Measurements from ENCODE around the gene GZMA.

GZMA gene

GRCh38 chr5:55110217-55110616 lies 7.8 kb downstream of the GZMA start:
- 100% methylated on average over 1 to 2 of the region's 2 CpGs for WGBS, 2 experiments (ENCODE audit: insufficient coverage in 2 of 2)
- peaks cover 10% of the 10 kb centered on the region for H3K4me1 ChIP-seq (ENCODE audit: control insufficient read depth, insufficient read depth, low read length, poor library complexity, severe bottlenecking)
- no peaks in the 10 kb centered on the region for H3K36me3 ChIP-seq (ENCODE audit: control insufficient read depth, insufficient read depth, low read length)
- H3K9me3 ChIP-seq (ENCODE audit: control insufficient read depth, low read length), result no peaks in the 10 kb centered on the region
- H3K27ac ChIP-seq (ENCODE audit: low read depth, low read length, severe bottlenecking), result no peak overlapping the region
- no peak overlapping the region for H3K4me3 ChIP-seq (ENCODE audit: extremely low read depth, insufficient read depth, low read length, poor library complexity, severe bottlenecking)

- H3K4me3 ChIP-seq (ENCODE audit: extremely low read depth, insufficient read depth, low read length, poor library complexity, severe bottlenecking), result no peak overlapping the region
- no peaks in the 10 kb centered on the region for H3K9me3 ChIP-seq (ENCODE audit: control insufficient read depth, low read length)
- H3K27ac ChIP-seq (ENCODE audit: low read depth, low read length, severe bottlenecking), result no peak overlapping the region
- H3K36me3 ChIP-seq (ENCODE audit: control insufficient read depth, insufficient read depth, low read length), result no peaks in the 10 kb centered on the region
- H3K4me1 ChIP-seq (ENCODE audit: control insufficient read depth, insufficient read depth, low read length, poor library complexity, severe bottlenecking), result peaks cover 9% of the 10 kb centered on the region
These were observed 10.9 kb downstream of the GZMA start for GRCh38 chr5:55113327-55113726.

- H3K4me3 ChIP-seq (ENCODE audit: extremely low read depth, insufficient read depth, low read length, poor library complexity, severe bottlenecking), result no peak overlapping the region
- no peak overlapping the region for H3K27ac ChIP-seq (ENCODE audit: low read depth, low read length, severe bottlenecking)
- peaks cover 2% of the 10 kb centered on the region for H3K4me1 ChIP-seq (ENCODE audit: control insufficient read depth, insufficient read depth, low read length, poor library complexity, severe bottlenecking)
- H3K36me3 ChIP-seq (ENCODE audit: control insufficient read depth, insufficient read depth, low read length), result no peaks in the 10 kb centered on the region
- WGBS, 2 experiments (ENCODE audit: insufficient coverage in 2 of 2), result 100% methylated on average over 1 to 2 of the region's 3 CpGs
- H3K9me3 ChIP-seq (ENCODE audit: control insufficient read depth, low read length), result no peaks in the 10 kb centered on the region
These were observed 11.6 kb downstream of the GZMA start for GRCh38 chr5:55114061-55114460.

GRCh38 chr5:55123365-55123764 lies 20.9 kb downstream of the GZMA start:
- Histone ChIP-seq H3K36me3 (ENCODE audit: control insufficient read depth, insufficient read depth, low read length) (no peaks in the 10 kb centered on the region), H3K9me3 (ENCODE audit: control insufficient read depth, low read length) (no peaks in the 10 kb centered on the region), H3K4me1 (ENCODE audit: control insufficient read depth, insufficient read depth, low read length, poor library complexity, severe bottlenecking) (no peaks in the 10 kb centered on the region), H3K27ac (ENCODE audit: low read depth, low read length, severe bottlenecking) (no peak overlapping the region), H3K4me3 (ENCODE audit: extremely low read depth, insufficient read depth, low read length, poor library complexity, severe bottlenecking) (no peak overlapping the region)
- 63 to 75% methylated on average over 1 to 2 of the region's 3 CpGs for WGBS, 2 experiments (ENCODE audit: insufficient coverage in 2 of 2)

DNA sequence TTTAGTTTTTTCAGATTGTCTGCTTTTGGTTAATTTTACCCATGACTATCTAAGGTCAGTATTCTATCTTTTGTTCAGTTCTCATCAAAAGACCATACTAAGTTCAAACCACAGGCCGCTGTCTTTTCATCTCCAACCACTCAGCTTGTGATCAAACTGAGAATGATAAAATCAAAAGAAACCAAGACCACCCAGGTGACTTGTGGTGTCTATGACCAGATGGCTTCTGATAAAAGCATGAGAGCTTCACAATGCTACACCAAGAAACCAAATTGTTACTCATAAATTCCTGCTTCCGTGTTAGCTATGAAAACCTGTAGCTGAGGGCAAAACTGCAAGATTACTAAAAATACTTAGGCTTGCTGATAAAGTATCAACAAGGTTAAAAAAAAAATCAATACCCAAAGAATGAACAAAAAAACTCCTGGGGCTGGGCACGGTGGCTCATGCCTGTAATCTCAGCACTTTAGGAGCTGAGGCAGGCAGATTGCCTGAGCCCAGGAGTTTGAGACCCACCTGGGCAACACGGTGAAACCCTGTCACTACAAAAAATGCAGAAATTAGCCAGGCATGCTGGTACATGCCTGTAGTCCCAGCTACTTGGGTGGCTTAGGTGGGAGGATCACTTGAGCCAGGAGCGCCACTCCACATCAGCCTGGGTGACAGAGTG lies 31.7 kb downstream of the GZMA start:
- H3K4me1 ChIP-seq (ENCODE audit: control insufficient read depth, insufficient read depth, low read length, poor library complexity, severe bottlenecking), result no peaks in the 10 kb centered on the region
- H3K27ac ChIP-seq (ENCODE audit: low read depth, low read length, severe bottlenecking), result no peak overlapping the region
- WGBS, 2 experiments (ENCODE audit: insufficient coverage in 2 of 2), result 76 to 94% methylated on average over 2 of the region's 5 CpGs
- no peak overlapping the region for H3K4me3 ChIP-seq (ENCODE audit: extremely low read depth, insufficient read depth, low read length, poor library complexity, severe bottlenecking)
- no peaks in the 10 kb centered on the region for H3K36me3 ChIP-seq (ENCODE audit: control insufficient read depth, insufficient read depth, low read length)
- no peaks in the 10 kb centered on the region for H3K9me3 ChIP-seq (ENCODE audit: control insufficient read depth, low read length)

DNA sequence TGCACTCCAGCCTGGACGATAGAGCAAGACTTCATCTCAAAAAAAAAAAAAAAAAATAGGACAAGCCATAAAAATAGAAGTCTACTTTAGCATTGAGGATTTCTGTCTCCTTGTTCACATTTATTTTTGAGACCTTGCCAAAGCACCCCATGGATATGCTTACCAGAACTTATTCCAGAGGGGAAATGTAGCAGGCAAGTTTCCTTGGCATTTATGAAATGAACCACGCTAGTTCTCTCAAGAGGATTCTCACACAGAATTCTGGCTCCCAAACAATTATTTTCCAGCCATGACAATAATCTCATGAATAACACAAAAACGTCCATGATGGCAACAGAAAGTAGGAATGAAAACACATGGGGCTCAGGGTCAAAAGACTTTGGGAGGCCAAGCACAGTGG lies 34.1 kb downstream of the GZMA start:
- no peak overlapping the region for H3K4me3 ChIP-seq (ENCODE audit: extremely low read depth, insufficient read depth, low read length, poor library complexity, severe bottlenecking)
- H3K9me3 ChIP-seq (ENCODE audit: control insufficient read depth, low read length), result no peaks in the 10 kb centered on the region
- WGBS, 2 experiments (ENCODE audit: insufficient coverage in 2 of 2), result 40 to 74% methylated on average over 1 to 2 of the region's 3 CpGs
- no peak overlapping the region for H3K27ac ChIP-seq (ENCODE audit: low read depth, low read length, severe bottlenecking)
- H3K4me1 ChIP-seq (ENCODE audit: control insufficient read depth, insufficient read depth, low read length, poor library complexity, severe bottlenecking), result no peaks in the 10 kb centered on the region
- no peaks in the 10 kb centered on the region for H3K36me3 ChIP-seq (ENCODE audit: control insufficient read depth, insufficient read depth, low read length)

DNA sequence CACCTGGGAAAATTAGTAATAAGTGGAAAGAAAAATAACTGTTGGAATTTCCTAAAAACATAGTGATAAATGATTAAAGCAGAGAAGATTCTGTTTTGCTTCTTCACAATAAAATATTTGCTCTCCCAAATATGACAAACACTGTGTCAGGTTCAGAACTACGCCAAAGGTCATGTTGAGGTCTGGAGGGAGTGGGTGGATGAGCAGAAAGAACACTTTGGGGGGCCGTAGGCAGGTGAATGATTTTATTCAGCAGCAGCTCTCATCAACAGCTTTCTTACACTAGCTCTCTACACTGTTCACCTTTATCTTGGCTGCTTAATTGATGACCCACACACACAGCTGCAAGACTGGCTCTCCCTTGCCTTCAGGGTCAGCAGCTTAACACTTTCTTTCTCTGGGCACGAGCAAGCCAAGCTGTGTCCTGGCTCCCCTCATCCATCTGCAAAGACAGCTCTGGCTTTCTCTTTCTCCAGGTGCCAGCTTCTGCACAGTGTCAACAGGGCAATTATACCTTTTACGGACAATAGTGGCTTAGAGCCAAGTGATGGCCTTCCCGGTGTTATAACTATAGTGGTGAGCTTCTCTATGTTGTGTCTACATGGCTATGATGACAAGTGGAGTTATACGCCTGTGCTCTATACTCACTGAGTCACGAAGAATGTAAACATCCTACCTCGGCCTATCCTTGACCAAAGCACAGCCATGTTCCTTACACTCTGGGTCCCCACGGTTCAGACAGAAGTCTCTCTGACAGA lies 38.6 kb downstream of the GZMA start:
- WGBS, 2 experiments (ENCODE audit: insufficient coverage in 2 of 2), result 88 to 100% methylated on average over 6 to 8 of the region's 9 CpGs

GRCh38 chr5:55141945-55142690 lies 39.7 kb downstream of the GZMA start:
- no peaks in the 10 kb centered on the region for H3K9me3 ChIP-seq (ENCODE audit: control insufficient read depth, low read length)
- H3K27ac ChIP-seq (ENCODE audit: low read depth, low read length, severe bottlenecking), result no peak overlapping the region
- peaks cover 2% of the 10 kb centered on the region for H3K4me1 ChIP-seq (ENCODE audit: control insufficient read depth, insufficient read depth, low read length, poor library complexity, severe bottlenecking)
- H3K36me3 ChIP-seq (ENCODE audit: control insufficient read depth, insufficient read depth, low read length), result no peaks in the 10 kb centered on the region
- no peak overlapping the region for H3K4me3 ChIP-seq (ENCODE audit: extremely low read depth, insufficient read depth, low read length, poor library complexity, severe bottlenecking)
- 84 to 97% methylated on average over 7 of the region's 9 CpGs for WGBS, 2 experiments (ENCODE audit: insufficient coverage in 2 of 2)

More for the DNA sequence above, 38.6 kb downstream of the GZMA start:
- Histone ChIP-seq H3K36me3 (ENCODE audit: control insufficient read depth, insufficient read depth, low read length) (no peaks in the 10 kb centered on the region), H3K27ac (ENCODE audit: low read depth, low read length, severe bottlenecking) (no peak overlapping the region), H3K4me3 (ENCODE audit: extremely low read depth, insufficient read depth, low read length, poor library complexity, severe bottlenecking) (no peak overlapping the region), H3K9me3 (ENCODE audit: control insufficient read depth, low read length) (no peaks in the 10 kb centered on the region), H3K4me1 (ENCODE audit: control insufficient read depth, insufficient read depth, low read length, poor library complexity, severe bottlenecking) (peaks cover 2% of the 10 kb centered on the region)

DNA sequence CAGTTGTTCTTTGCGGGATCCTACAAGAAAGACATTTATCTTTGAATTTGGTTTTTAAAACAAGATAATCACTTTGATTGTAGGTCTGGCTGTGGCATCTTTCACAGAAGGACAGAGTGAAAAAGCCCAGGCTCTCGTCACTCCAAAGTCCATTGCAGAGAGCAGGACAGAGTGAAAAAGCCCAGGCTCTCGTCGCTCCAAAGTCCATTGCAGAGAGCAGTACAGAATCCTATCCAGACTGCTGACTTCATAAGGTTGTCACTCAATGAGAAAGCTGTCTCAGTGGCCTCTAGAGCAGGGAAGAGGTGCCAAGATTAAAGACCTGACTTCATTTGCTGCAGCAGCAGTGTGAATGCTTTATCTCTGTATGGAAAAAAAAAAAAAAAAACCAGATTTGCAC lies 41.2 kb downstream of the GZMA start:
- Histone ChIP-seq H3K4me3 (ENCODE audit: extremely low read depth, insufficient read depth, low read length, poor library complexity, severe bottlenecking) (no peak overlapping the region), H3K9me3 (ENCODE audit: control insufficient read depth, low read length) (no peaks in the 10 kb centered on the region), H3K27ac (ENCODE audit: low read depth, low read length, severe bottlenecking) (no peak overlapping the region), H3K36me3 (ENCODE audit: control insufficient read depth, insufficient read depth, low read length) (no peaks in the 10 kb centered on the region), H3K4me1 (ENCODE audit: control insufficient read depth, insufficient read depth, low read length, poor library complexity, severe bottlenecking) (peaks cover 2% of the 10 kb centered on the region)
- WGBS, 2 experiments (ENCODE audit: insufficient coverage in 2 of 2), result 92 to 94% methylated on average over 3 of the region's 4 CpGs

DNA sequence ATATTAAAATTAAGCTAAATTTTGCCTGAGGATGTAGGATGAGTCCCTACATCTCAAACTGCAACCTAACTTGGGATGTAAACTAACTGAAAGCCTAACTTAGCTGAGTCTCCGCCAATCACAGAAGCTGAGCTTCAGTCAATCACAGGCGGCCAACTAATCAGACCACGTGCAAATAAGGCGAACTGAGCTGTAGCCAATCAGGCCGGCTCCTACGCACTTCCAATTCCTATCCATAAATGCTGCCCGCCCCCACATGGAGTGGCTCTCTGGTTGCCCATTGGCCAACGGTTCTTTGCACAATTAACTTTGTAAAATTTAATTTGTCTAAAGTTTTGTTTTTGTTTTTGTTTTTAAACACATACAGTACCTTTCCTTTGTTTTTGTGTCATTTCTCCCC lies 43.6 kb downstream of the GZMA start:
- no peaks in the 10 kb centered on the region for H3K36me3 ChIP-seq (ENCODE audit: control insufficient read depth, insufficient read depth, low read length)
- H3K4me3 ChIP-seq (ENCODE audit: extremely low read depth, insufficient read depth, low read length, poor library complexity, severe bottlenecking), result no peak overlapping the region
- peaks cover 2% of the 10 kb centered on the region for H3K4me1 ChIP-seq (ENCODE audit: control insufficient read depth, insufficient read depth, low read length, poor library complexity, severe bottlenecking)
- no peaks in the 10 kb centered on the region for H3K9me3 ChIP-seq (ENCODE audit: control insufficient read depth, low read length)
- WGBS, 2 experiments (ENCODE audit: insufficient coverage in 2 of 2), result 91 to 95% methylated on average over 6 of the region's 8 CpGs
- no peak overlapping the region for H3K27ac ChIP-seq (ENCODE audit: low read depth, low read length, severe bottlenecking)

All from mesodermal cell (in vitro differentiated cells).